ENCODE results near the gene LEFTY1. TPM values are rescaled to one million over a fixed set of nuclear protein-coding genes. Genes with fewer than 3 reads are reported as not detected.
A peak's percentile ranks its signal among the peaks of the same experiment; 100 is the strongest.

Gene LEFTY1
- total RNA-seq, 1 experiment from 2014 or later = not detected

DNA sequence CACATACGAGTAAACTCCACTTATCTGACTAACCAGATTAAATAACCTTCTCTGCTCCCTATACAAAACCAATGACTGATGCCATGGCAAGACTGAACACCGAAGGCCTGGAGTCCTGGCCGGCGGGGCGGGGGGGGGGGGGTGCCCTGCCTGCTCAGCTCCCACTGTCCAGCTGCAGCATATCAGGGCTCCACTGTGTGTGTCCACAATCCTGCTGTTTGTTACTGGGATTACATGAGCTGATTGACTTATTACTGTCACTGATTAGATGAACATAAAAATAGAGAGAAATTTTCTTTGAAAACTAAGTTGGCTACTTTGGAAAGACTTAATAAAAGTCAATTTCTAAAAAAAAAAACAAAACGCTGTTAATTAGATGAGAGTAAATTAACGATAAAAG, 31.7 kb downstream of the LEFTY1 start:
- Histone ChIP-seq H4K20me1 (ENCODE audit: insufficient read depth, low read depth, low read length) (no peaks in the 10 kb centered on the region), H3K4me3 (ENCODE audit: low read length) (no peak overlapping the region), H3K36me3 (ENCODE audit: insufficient read depth, low read length) (no peaks in the 10 kb centered on the region), H3K9me3 (ENCODE audit: low read length) (no peaks in the 10 kb centered on the region), H3K79me2 (ENCODE audit: low read length) (no peaks in the 10 kb centered on the region), H3K4me2 (ENCODE audit: low read depth, low read length, poor library complexity, severe bottlenecking) (no peak overlapping the region), H3K9me2 (replicated peaks; ENCODE audit: insufficient read depth, low read length) (no peaks in the 10 kb centered on the region), H2AFZ (ENCODE audit: low read length) (no peak overlapping the region), H3K4me1 (ENCODE audit: low read length) (no peaks in the 10 kb centered on the region), H3K27me3 (ENCODE audit: low read length) (no peaks in the 10 kb centered on the region), H3K27ac (ENCODE audit: low read length) (no peak overlapping the region), H3K9ac (ENCODE audit: low read length) (no peak overlapping the region)
- DNase-seq = no peak

DNA sequence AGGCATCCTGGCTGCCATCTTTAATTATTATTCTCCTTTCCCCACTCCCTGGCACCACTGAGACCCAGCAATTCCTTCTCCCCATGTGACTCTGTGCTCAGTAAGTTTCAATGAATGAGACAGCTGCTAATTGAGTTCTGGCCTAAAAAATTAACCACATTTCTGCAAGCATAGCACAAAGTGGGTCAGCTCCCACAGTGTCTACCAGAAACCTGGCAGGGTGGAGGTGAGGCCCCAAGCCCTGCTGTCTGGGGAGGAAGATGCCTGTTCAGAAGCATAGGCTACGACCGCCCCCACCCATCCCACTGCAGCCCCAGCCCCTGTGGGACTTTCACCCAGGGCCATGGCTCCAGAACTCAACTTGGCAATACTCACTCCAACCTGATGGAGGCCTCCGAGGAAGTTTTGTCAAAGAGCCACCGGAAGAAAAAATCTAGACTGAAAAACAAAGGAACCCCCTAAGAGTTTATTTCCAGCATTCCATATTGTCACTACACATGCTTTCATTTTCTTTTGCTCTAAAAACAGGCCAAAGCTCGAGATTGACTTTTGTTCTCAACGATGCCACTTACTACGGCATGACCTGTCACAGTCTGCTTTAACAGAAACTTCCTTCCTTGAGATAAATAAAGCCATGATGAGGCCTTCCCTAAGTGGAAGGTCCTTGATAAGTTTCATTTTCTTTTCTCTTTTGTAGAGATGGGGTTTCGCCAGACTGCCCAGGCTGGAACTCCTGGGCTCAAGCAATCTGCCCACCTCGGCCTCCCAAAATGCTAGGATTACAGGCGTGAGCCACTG, 33.2 kb downstream of the LEFTY1 start:
- Histone ChIP-seq H3K4me3 (ENCODE audit: low read length) (no peak overlapping the region), H3K9me3 (ENCODE audit: low read length) (no peaks in the 10 kb centered on the region), H3K36me3 (ENCODE audit: insufficient read depth, low read length) (no peaks in the 10 kb centered on the region), H3K9me2 (replicated peaks; ENCODE audit: insufficient read depth, low read length) (no peaks in the 10 kb centered on the region), H3K9ac (ENCODE audit: low read length) (no peak overlapping the region), H3K79me2 (ENCODE audit: low read length) (no peaks in the 10 kb centered on the region), H3K4me2 (ENCODE audit: low read depth, low read length, poor library complexity, severe bottlenecking) (no peak overlapping the region), H2AFZ (ENCODE audit: low read length) (no peak overlapping the region), H3K27me3 (ENCODE audit: low read length) (no peaks in the 10 kb centered on the region), H3K27ac (ENCODE audit: low read length) (no peak overlapping the region), H4K20me1 (ENCODE audit: insufficient read depth, low read depth, low read length) (no peaks in the 10 kb centered on the region), H3K4me1 (ENCODE audit: low read length) (no peaks in the 10 kb centered on the region)
- DNase-seq = no peak

- Histone ChIP-seq H3K4me1 (ENCODE audit: low read length) (peaks cover 5% of the 10 kb centered on the region), H3K4me2 (ENCODE audit: low read depth, low read length, poor library complexity, severe bottlenecking) (no peak overlapping the region), H3K27ac (ENCODE audit: low read length) (no peak overlapping the region), H3K4me3 (ENCODE audit: low read length) (no peak overlapping the region), H2AFZ (ENCODE audit: low read length) (no peak overlapping the region), H3K9me2 (replicated peaks; ENCODE audit: insufficient read depth, low read length) (no peaks in the 10 kb centered on the region), H4K20me1 (ENCODE audit: insufficient read depth, low read depth, low read length) (no peaks in the 10 kb centered on the region), H3K9ac (ENCODE audit: low read length) (no peak overlapping the region), H3K36me3 (ENCODE audit: insufficient read depth, low read length) (no peaks in the 10 kb centered on the region), H3K9me3 (ENCODE audit: low read length) (no peaks in the 10 kb centered on the region), H3K79me2 (ENCODE audit: low read length) (no peaks in the 10 kb centered on the region), H3K27me3 (ENCODE audit: low read length) (no peaks in the 10 kb centered on the region)
- DNase-seq = no peak
These were observed 35.5 kb downstream of the LEFTY1 start for GRCh38 chr1:225853441-225853840.

- H2AFZ ChIP-seq (ENCODE audit: low read length) = no peak overlapping the region
- H3K4me3 ChIP-seq (ENCODE audit: low read length) = no peak overlapping the region
- no peaks in the 10 kb centered on the region for H3K9me3 ChIP-seq (ENCODE audit: low read length)
- H4K20me1 ChIP-seq (ENCODE audit: insufficient read depth, low read depth, low read length) = no peaks in the 10 kb centered on the region
- peaks cover 14% of the 10 kb centered on the region for H3K4me1 ChIP-seq (ENCODE audit: low read length)
- H3K9ac ChIP-seq (ENCODE audit: low read length) = no peak overlapping the region
- DNase-seq = no peak
- no peaks in the 10 kb centered on the region for H3K9me2 ChIP-seq (replicated peaks; ENCODE audit: insufficient read depth, low read length)
- H3K4me2 ChIP-seq (ENCODE audit: low read depth, low read length, poor library complexity, severe bottlenecking) = no peak overlapping the region
- no peaks in the 10 kb centered on the region for H3K27me3 ChIP-seq (ENCODE audit: low read length)
- H3K36me3 ChIP-seq (ENCODE audit: insufficient read depth, low read length) = no peaks in the 10 kb centered on the region
- no peak overlapping the region for H3K27ac ChIP-seq (ENCODE audit: low read length)
- no peaks in the 10 kb centered on the region for H3K79me2 ChIP-seq (ENCODE audit: low read length)
These were observed 36.4 kb downstream of the LEFTY1 start for GRCh38 chr1:225852413-225853124.

DNA sequence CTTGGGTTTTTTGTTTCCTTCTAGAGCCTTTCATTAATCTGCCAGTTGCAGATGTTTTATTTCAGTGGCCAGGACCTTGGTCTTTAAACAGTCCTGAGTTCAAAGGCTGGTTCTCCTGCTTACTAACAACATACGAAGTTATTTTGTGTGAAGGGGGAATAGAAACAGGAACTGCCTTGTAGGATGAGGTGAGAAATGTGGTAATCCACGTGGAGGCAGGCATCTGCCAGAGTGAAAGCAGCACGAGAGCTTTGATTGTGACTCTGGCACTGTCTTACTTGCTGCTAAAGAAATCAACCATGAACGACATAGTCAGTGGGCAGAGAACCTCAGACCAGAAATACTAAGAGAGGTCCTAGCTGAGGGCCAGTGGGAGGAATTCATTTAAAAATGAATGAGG, 37.1 kb downstream of the LEFTY1 start:
- no peak overlapping the region for H3K4me3 ChIP-seq (ENCODE audit: low read length)
- no peaks in the 10 kb centered on the region for H3K27me3 ChIP-seq (ENCODE audit: low read length)
- no peak overlapping the region for H3K9ac ChIP-seq (ENCODE audit: low read length)
- peak; percentile 52 for DNase-seq
- no peak overlapping the region for H3K4me2 ChIP-seq (ENCODE audit: low read depth, low read length, poor library complexity, severe bottlenecking)
- no peaks in the 10 kb centered on the region for H4K20me1 ChIP-seq (ENCODE audit: insufficient read depth, low read depth, low read length)
- no peaks in the 10 kb centered on the region for H3K36me3 ChIP-seq (ENCODE audit: insufficient read depth, low read length)
- H3K79me2 ChIP-seq (ENCODE audit: low read length) = no peaks in the 10 kb centered on the region
- no peaks in the 10 kb centered on the region for H3K9me2 ChIP-seq (replicated peaks; ENCODE audit: insufficient read depth, low read length)
- no peak overlapping the region for H2AFZ ChIP-seq (ENCODE audit: low read length)
- no peaks in the 10 kb centered on the region for H3K9me3 ChIP-seq (ENCODE audit: low read length)
- peaks cover 17% of the 10 kb centered on the region for H3K4me1 ChIP-seq (ENCODE audit: low read length)
- no peak overlapping the region for H3K27ac ChIP-seq (ENCODE audit: low read length)

DNA sequence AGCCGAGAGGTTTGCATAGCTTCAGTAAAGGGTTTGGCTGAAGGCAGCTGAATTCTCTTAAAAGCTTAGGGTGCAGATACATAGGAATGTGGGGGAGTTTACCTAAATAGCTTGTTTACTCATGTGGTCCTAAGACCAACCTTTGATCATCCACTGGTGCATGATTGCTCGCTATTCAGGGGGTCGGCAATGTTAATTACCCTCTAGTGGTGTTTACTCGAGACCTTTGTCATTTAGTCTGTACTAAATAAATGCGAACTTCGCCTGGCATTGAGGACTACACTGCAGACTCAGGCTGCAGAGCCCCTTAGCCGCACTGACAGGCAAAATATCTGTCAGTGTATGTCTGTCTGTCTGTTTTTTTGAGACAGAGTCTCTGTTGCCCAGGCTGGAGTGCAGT, 38.6 kb downstream of the LEFTY1 start:
- Histone ChIP-seq H3K27ac (ENCODE audit: low read length) (no peak overlapping the region), H3K79me2 (ENCODE audit: low read length) (no peaks in the 10 kb centered on the region), H3K4me3 (ENCODE audit: low read length) (no peak overlapping the region), H3K9ac (ENCODE audit: low read length) (no peak overlapping the region), H4K20me1 (ENCODE audit: insufficient read depth, low read depth, low read length) (no peaks in the 10 kb centered on the region), H3K9me3 (ENCODE audit: low read length) (no peaks in the 10 kb centered on the region), H3K36me3 (ENCODE audit: insufficient read depth, low read length) (no peaks in the 10 kb centered on the region), H3K4me1 (ENCODE audit: low read length) (peaks cover 17% of the 10 kb centered on the region), H3K4me2 (ENCODE audit: low read depth, low read length, poor library complexity, severe bottlenecking) (no peak overlapping the region), H3K27me3 (ENCODE audit: low read length) (no peaks in the 10 kb centered on the region), H3K9me2 (replicated peaks; ENCODE audit: insufficient read depth, low read length) (no peaks in the 10 kb centered on the region), H2AFZ (ENCODE audit: low read length) (no peak overlapping the region)
- DNase-seq = no peak

DNA sequence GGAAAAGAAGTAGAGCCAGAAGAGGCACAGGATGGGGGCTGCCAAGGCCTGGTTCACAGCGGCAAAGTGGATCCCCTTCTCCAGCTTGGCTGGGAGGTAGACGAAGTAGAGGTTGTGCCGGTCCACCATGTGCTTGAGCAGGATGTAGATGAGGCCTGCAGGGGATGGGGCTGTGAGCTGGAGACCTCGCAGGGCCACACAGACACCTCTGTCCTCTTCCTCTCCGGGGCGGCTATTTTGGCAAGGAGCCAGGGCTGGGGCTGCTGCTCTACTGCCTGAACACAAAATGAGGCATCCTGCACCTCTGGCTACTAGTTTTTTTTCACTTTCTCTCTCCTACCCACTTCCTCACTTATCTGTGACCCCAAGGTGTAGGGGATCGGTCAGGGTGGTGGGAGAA, 39.0 kb downstream of the LEFTY1 start:
- Histone ChIP-seq H3K4me3 (ENCODE audit: low read length) (no peak overlapping the region), H3K79me2 (ENCODE audit: low read length) (no peaks in the 10 kb centered on the region), H2AFZ (ENCODE audit: low read length) (no peak overlapping the region), H4K20me1 (ENCODE audit: insufficient read depth, low read depth, low read length) (no peaks in the 10 kb centered on the region), H3K4me2 (ENCODE audit: low read depth, low read length, poor library complexity, severe bottlenecking) (no peak overlapping the region), H3K36me3 (ENCODE audit: insufficient read depth, low read length) (no peaks in the 10 kb centered on the region), H3K9ac (ENCODE audit: low read length) (no peak overlapping the region), H3K27me3 (ENCODE audit: low read length) (no peaks in the 10 kb centered on the region), H3K9me3 (ENCODE audit: low read length) (no peaks in the 10 kb centered on the region), H3K9me2 (replicated peaks; ENCODE audit: insufficient read depth, low read length) (no peaks in the 10 kb centered on the region), H3K4me1 (ENCODE audit: low read length) (peaks cover 17% of the 10 kb centered on the region), H3K27ac (ENCODE audit: low read length) (no peak overlapping the region)
- DNase-seq = no peak

DNA sequence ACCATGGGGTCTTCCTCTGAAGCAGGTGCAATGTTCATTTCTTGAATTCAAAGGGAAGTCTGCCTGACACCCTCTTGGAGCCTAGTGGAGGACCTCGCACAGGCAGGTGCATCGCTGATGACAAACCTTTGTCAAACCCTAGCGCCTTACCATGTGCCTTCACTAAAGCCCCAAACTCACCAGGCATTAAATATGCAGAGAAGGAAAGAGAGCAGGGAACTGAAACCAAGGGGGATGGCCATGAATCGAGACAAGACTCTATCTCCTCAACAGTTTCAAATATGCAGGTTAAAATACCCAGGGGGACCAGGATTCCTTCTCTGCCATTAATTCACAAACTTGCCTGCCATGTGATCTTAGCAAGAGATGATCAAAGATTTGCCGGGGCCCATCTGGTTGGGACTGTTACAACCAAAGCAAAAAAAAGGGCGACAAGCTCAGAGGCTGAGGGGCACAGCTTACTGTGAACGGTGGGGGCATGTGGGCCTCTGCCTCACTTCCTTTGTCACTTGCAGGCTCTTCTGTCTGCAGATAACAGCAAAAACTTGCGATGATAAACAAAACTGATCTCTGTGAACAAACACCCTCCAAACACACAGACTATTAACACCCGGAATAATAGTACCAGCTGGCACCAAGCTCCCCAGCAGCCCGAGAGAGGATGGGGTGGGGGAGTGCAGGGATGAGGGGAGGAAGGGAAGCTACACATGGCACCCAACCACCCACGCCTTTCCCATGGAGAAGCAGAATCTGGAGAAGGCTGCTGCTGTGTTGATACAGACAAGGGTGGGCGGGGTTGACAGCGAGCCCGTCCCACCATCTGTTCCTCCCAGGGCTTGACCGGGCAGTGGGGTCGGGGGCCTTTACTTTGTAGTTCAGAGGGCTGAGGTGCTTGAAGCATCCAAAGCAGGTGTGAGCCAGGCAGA, 40.7 kb downstream of the LEFTY1 start:
- peak; percentile 52 for DNase-seq
- no peaks in the 10 kb centered on the region for H3K79me2 ChIP-seq (ENCODE audit: low read length)
- no peaks in the 10 kb centered on the region for H4K20me1 ChIP-seq (ENCODE audit: insufficient read depth, low read depth, low read length)
- no peaks in the 10 kb centered on the region for H3K36me3 ChIP-seq (ENCODE audit: insufficient read depth, low read length)
- H3K4me1 ChIP-seq (ENCODE audit: low read length) = peaks cover 17% of the 10 kb centered on the region
- H3K27ac ChIP-seq (ENCODE audit: low read length) = no peak overlapping the region
- H3K9ac ChIP-seq (ENCODE audit: low read length) = peak overlapping the region; percentile 35; the same call in 1 of the 2 replicates
- H3K4me2 ChIP-seq (ENCODE audit: low read depth, low read length, poor library complexity, severe bottlenecking) = peak overlapping the region; percentile 14
- no peak overlapping the region for H3K4me3 ChIP-seq (ENCODE audit: low read length)
- H2AFZ ChIP-seq (ENCODE audit: low read length) = peak overlapping the region; percentile 7; the same call in 1 of the 2 replicates
- no peaks in the 10 kb centered on the region for H3K27me3 ChIP-seq (ENCODE audit: low read length)
- no peaks in the 10 kb centered on the region for H3K9me3 ChIP-seq (ENCODE audit: low read length)
- H3K9me2 ChIP-seq (replicated peaks; ENCODE audit: insufficient read depth, low read length) = no peaks in the 10 kb centered on the region
